HepG2 (cell line): ENCODE data around the gene QRICH2. TPM values are rescaled to one million over a fixed set of nuclear protein-coding genes. Genes with fewer than 3 reads are reported as not detected.
A peak's percentile ranks its signal among the peaks of the same experiment; 100 is the strongest.

ENCODE experiments used
- ATF1 ChIP-seq: IDR thresholded peaks from 2 replicates; pipeline ENCODE4 v1.6.1; 2016; ENCODE audit warnings: mild to moderate bottlenecking, control low read depth
- FOXJ3 ChIP-seq: sonication (generic); formaldehyde crosslinking; IDR thresholded peaks from 2 replicates; pipeline ENCODE4 v1.4.0; 2020; ENCODE audit warnings: missing genetic modification reagents, mild to moderate bottlenecking, borderline replicate concordance
- FOXP1 ChIP-seq, 2 experiments: fragments of 450-650 bp in 1 of 2; IDR thresholded peaks; 2 replicates each; pipeline ENCODE4 v1.6.1; 2017 to 2018; ENCODE audit warnings: antibody characterized with exemption in 1 of 2
- HOXD1 ChIP-seq: sonication (generic); formaldehyde crosslinking; IDR thresholded peaks from 2 replicates; pipeline ENCODE4 v1.5.0; 2020; ENCODE audit warnings: missing genetic modification reagents
- JUN ChIP-seq: sonication (generic); formaldehyde crosslinking; IDR thresholded peaks from 2 replicates; pipeline ENCODE4 v1.4.0; 2020; ENCODE audit warnings: mild to moderate bottlenecking, missing genetic modification reagents
- KLF11 ChIP-seq: IDR thresholded peaks from 2 replicates; pipeline ENCODE4 v1.6.1; 2016; ENCODE audit warnings: missing compliant biosample characterization
- KLF13 ChIP-seq: sonication (generic); formaldehyde crosslinking; IDR thresholded peaks from 2 replicates; pipeline ENCODE4 v1.4.0; 2020; ENCODE audit warnings: mild to moderate bottlenecking, missing genetic modification reagents
- KLF6 ChIP-seq: IDR thresholded peaks from 2 replicates; pipeline ENCODE4 v1.8.0; 2016; ENCODE audit warnings: missing biosample characterization, missing genetic modification reagents
- MAFF ChIP-seq: IDR thresholded peaks from 2 replicates; pipeline ENCODE4 v1.6.1; 2011; ENCODE audit warnings: low read depth, low read length, improper control_type of control experiment
- ONECUT2 ChIP-seq: sonication (generic); formaldehyde crosslinking; IDR thresholded peaks from 2 replicates; pipeline ENCODE4 v1.4.0; 2020; ENCODE audit warnings: missing genetic modification reagents
- PHF5A ChIP-seq: IDR thresholded peaks from one replicate; pipeline ENCODE4 v1.6.1; 2018; ENCODE audit warnings: low read depth, missing genetic modification reagents; ENCODE audit not compliant: unreplicated experiment
- SYNCRIP ChIP-seq: fragments of 200-400 bp; formaldehyde crosslinking; IDR thresholded peaks from 2 replicates; pipeline ENCODE4 v1.6.1; 2018; ENCODE audit warnings: mild to moderate bottlenecking, low read depth, low read length; ENCODE audit not compliant: insufficient read depth
- ZNF251 ChIP-seq: sonication (generic); formaldehyde crosslinking; IDR thresholded peaks from 2 replicates; pipeline ENCODE4 v1.9.0; 2021; ENCODE audit warnings: mild to moderate bottlenecking, missing genetic modification reagents
- ZNF3 ChIP-seq: IDR thresholded peaks from 2 replicates; pipeline ENCODE4 v1.7.0; 2017; ENCODE audit warnings: inconsistent platforms
- ZNF33B ChIP-seq: sonication (generic); formaldehyde crosslinking; IDR thresholded peaks from 2 replicates; pipeline ENCODE4 v1.5.1; 2020; ENCODE audit warnings: mild to moderate bottlenecking, missing genetic modification reagents
- ZNF674 ChIP-seq: sonication (generic); formaldehyde crosslinking; IDR thresholded peaks from 2 replicates; pipeline ENCODE4 v1.5.0; 2020; ENCODE audit warnings: low read depth, mild to moderate bottlenecking, missing genetic modification reagents
- ZNF7 ChIP-seq: IDR thresholded peaks from 2 replicates; pipeline ENCODE4 v1.6.1; 2016; ENCODE audit warnings: missing biosample characterization, missing genetic modification reagents
- ZNF713 ChIP-seq: sonication (generic); formaldehyde crosslinking; IDR thresholded peaks from 2 replicates; pipeline ENCODE4 v1.4.0; 2020; ENCODE audit warnings: mild to moderate bottlenecking, missing genetic modification reagents
- polyA plus RNA-seq, 8 experiments: library from polyadenylated mRNA; depleted of rRNA in 3 of 8; stranded (reverse) in 7 of 8; unstranded in 1 of 8; fragments of >200 nt; fragmentation: Illumina TruSeq in 4 of 8; extraction: Trizol in 4 of 8; gene quantifications; 2 replicates each; pipeline versions ENCODE4 v1.2.1 to v1.2.3, GENCODE V29; 2011 to 2016; ENCODE audit warnings: low read depth in 4 of 8, missing spikeins in 1 of 8, mixed read lengths in 1 of 8; ENCODE audit not compliant: insufficient read depth in 1 of 8
- total RNA-seq, 5 experiments: library from RNA; depleted of rRNA; stranded (reverse); fragments of >200 nt; fragmentation: Illumina TruSeq; extraction: Trizol; gene quantifications; 2 replicates each; pipeline ENCODE4 v1.2.3, GENCODE V29; 2016; ENCODE audit warnings: low read depth in 1 of 5
- TF ChIP-seq, protein P1 (sequence below): sonication (generic); formaldehyde crosslinking; IDR thresholded peaks from 2 replicates; pipeline ENCODE4 v1.4.0; 2020; ENCODE audit warnings: mild to moderate bottlenecking, missing genetic modification reagents
- TF ChIP-seq, protein P2 (sequence below): sonication (generic); formaldehyde crosslinking; IDR thresholded peaks from 2 replicates; pipeline ENCODE4 v1.4.0; 2020; ENCODE audit warnings: missing genetic modification reagents
- TF ChIP-seq, protein P3 (sequence below): IDR thresholded peaks from 2 replicates; pipeline ENCODE4 v1.6.1; 2016; ENCODE audit warnings: low read depth, borderline replicate concordance
- TF ChIP-seq, protein P4 (sequence below): sonication (generic); formaldehyde crosslinking; IDR thresholded peaks from 2 replicates; pipeline ENCODE4 v1.4.0; 2020; ENCODE audit warnings: mild to moderate bottlenecking, missing genetic modification reagents, borderline replicate concordance

Gene QRICH2
- total and polyA plus RNA-seq, 2 of the 13 experiments (the other 11 are each of a cell fraction or from before 2014, with no cell fraction given), result 3.7 to 5.7 TPM

DNA sequence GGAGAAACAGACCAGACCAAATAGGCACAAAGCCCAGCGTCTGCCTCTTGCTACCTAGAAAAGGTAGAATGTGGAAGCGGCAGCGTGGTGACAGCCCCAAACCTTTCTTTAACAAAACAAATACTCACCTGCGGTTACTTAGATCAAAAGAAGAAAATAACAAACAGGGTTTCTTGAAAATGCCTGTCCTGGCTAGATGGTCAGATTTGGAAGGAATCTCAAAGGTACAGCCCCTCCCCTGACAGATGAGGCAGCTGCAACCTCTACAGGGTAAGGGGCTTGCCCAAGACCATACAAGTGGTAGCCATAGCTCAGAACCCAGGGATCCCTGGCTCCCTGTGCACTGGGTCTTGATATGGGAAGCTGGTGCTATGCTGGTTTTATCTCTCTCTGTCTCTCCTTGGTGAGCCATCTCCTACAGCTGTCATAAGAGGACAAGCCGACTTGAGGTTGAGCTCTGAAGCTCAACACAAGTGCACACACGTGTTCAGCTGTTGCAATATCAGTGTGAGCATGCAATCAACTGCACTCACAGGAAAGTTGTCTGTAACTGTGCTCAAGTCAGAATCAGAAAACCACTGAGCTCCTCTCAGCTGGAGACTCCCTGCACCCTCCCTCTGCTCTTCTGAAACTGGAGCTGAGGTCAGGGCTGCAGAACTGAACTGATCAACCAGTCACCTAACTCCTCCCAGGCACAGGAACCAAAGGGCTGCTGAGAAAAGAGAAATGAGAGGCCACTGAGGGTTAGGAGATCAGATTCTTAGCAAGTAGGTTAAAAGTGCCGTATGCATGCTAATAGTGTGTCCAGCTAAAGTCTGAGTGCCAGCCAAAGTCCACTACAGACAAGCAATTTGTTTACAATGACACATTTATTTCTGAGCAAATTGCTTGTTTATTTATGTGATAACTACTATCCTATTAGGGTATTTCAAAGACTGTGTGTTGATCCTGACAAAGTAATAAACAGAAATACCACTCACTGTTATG, 61.7 kb downstream of the QRICH2 start (continued):
- TF ChIP-seq ATF1 (CRISPR knock-in tag) (no peak), ONECUT2 (CRISPR knock-in tag) (no peak), ZNF33B (CRISPR knock-in tag) (no peak), FOXP1 (IDR thresholded peaks at IDR 0.05) (peak; percentile 86), FOXP1 (CRISPR knock-in tag; IDR thresholded peaks at IDR 0.05) (peak; percentile 78), ZNF3 (CRISPR knock-in tag) (peak; percentile 79), MAFF (no peak), ZNF7 (CRISPR knock-in tag) (no peak), HOXD1 (CRISPR knock-in tag) (no peak), ZNF251 (CRISPR knock-in tag) (no peak), SYNCRIP (no peak), JUN (CRISPR knock-in tag) (no peak), KLF11 (CRISPR knock-in tag) (no peak), KLF13 (no peak), PHF5A (CRISPR knock-in tag) (no peak), ZNF713 (CRISPR knock-in tag) (no peak), ZNF674 (no peak), FOXJ3 (CRISPR knock-in tag) (no peak), KLF6 (CRISPR knock-in tag) (no peak)
- TF ChIP-seq, protein P1, sequence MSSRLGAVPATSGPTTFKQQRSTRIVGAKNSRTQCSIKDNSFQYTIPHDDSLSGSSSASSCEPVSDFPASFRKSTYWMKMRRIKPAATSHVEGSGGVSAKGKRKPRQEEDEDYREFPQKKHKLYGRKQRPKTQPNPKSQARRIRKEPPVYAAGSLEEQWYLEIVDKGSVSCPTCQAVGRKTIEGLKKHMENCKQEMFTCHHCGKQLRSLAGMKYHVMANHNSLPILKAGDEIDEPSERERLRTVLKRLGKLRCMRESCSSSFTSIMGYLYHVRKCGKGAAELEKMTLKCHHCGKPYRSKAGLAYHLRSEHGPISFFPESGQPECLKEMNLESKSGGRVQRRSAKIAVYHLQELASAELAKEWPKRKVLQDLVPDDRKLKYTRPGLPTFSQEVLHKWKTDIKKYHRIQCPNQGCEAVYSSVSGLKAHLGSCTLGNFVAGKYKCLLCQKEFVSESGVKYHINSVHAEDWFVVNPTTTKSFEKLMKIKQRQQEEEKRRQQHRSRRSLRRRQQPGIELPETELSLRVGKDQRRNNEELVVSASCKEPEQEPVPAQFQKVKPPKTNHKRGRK (CRISPR knock-in tag), result no peak
- TF ChIP-seq, protein P2, sequence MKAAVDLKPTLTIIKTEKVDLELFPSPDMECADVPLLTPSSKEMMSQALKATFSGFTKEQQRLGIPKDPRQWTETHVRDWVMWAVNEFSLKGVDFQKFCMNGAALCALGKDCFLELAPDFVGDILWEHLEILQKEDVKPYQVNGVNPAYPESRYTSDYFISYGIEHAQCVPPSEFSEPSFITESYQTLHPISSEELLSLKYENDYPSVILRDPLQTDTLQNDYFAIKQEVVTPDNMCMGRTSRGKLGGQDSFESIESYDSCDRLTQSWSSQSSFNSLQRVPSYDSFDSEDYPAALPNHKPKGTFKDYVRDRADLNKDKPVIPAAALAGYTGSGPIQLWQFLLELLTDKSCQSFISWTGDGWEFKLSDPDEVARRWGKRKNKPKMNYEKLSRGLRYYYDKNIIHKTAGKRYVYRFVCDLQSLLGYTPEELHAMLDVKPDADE (CRISPR knock-in tag), result no peak
- TF ChIP-seq, protein P3, sequence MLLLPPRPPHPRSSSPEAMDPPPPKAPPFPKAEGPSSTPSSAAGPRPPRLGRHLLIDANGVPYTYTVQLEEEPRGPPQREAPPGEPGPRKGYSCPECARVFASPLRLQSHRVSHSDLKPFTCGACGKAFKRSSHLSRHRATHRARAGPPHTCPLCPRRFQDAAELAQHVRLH (CRISPR knock-in tag), result no peak
- TF ChIP-seq, protein P4, sequence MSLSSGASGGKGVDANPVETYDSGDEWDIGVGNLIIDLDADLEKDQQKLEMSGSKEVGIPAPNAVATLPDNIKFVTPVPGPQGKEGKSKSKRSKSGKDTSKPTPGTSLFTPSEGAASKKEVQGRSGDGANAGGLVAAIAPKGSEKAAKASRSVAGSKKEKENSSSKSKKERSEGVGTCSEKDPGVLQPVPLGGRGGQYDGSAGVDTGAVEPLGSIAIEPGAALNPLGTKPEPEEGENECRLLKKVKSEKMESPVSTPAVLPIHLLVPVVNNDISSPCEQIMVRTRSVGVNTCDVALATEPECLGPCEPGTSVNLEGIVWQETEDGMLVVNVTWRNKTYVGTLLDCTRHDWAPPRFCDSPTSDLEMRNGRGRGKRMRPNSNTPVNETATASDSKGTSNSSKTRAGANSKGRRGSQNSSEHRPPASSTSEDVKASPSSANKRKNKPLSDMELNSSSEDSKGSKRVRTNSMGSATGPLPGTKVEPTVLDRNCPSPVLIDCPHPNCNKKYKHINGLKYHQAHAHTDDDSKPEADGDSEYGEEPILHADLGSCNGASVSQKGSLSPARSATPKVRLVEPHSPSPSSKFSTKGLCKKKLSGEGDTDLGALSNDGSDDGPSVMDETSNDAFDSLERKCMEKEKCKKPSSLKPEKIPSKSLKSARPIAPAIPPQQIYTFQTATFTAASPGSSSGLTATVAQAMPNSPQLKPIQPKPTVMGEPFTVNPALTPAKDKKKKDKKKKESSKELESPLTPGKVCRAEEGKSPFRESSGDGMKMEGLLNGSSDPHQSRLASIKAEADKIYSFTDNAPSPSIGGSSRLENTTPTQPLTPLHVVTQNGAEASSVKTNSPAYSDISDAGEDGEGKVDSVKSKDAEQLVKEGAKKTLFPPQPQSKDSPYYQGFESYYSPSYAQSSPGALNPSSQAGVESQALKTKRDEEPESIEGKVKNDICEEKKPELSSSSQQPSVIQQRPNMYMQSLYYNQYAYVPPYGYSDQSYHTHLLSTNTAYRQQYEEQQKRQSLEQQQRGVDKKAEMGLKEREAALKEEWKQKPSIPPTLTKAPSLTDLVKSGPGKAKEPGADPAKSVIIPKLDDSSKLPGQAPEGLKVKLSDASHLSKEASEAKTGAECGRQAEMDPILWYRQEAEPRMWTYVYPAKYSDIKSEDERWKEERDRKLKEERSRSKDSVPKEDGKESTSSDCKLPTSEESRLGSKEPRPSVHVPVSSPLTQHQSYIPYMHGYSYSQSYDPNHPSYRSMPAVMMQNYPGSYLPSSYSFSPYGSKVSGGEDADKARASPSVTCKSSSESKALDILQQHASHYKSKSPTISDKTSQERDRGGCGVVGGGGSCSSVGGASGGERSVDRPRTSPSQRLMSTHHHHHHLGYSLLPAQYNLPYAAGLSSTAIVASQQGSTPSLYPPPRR (CRISPR knock-in tag), result no peak; the same call in 1 of the 2 replicates
